ENCODE measurements around the gene SLC25A18.

DNA sequence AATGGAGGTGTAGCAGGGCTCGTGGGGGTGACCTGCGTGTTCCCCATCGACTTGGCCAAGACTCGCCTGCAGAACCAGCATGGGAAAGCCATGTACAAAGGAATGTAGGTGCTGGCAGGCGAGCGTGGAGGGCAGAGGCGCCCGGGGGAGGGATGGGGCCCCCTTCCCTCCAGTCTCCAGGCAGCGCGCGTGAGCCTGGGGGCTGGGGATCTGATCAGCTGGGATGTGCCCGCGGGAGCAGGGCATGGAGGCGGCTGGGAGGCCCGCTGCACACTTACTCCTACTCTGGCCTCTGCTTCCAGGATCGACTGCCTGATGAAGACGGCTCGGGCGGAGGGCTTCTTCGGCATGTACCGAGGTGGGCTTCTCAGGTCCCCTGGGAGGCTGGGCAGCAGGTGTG lies 17.8 kb downstream of the SLC25A18 start:
- TF ChIP-seq, protein P1, sequence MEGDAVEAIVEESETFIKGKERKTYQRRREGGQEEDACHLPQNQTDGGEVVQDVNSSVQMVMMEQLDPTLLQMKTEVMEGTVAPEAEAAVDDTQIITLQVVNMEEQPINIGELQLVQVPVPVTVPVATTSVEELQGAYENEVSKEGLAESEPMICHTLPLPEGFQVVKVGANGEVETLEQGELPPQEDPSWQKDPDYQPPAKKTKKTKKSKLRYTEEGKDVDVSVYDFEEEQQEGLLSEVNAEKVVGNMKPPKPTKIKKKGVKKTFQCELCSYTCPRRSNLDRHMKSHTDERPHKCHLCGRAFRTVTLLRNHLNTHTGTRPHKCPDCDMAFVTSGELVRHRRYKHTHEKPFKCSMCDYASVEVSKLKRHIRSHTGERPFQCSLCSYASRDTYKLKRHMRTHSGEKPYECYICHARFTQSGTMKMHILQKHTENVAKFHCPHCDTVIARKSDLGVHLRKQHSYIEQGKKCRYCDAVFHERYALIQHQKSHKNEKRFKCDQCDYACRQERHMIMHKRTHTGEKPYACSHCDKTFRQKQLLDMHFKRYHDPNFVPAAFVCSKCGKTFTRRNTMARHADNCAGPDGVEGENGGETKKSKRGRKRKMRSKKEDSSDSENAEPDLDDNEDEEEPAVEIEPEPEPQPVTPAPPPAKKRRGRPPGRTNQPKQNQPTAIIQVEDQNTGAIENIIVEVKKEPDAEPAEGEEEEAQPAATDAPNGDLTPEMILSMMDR (IDR thresholded peaks at IDR 0.05) = no peak
- no peak for TF ChIP-seq POLR2A (IDR thresholded peaks at IDR 0.05)

All from right lobe of liver (tissue), 4 donors.